Activated gamma-delta T cell treated with anti-CD3 and anti-CD28 coated beads, Interleukin-2, amount 50 U/mL, for 16 hours (primary cell): ENCODE data around the gene C16orf89.
"Not testable (repeated sequence)": the region's sequence is repeated elsewhere in the genome, so short reads cannot be mapped to it uniquely, and the experiment has no call there.

Source experiments
- DNase-seq: peaks from one replicate; pipeline ENCODE4 v3.0.0-alpha.2; 2020; ENCODE audit warnings: low read depth

C16orf89 gene

GRCh38 chr16:5060073-5060641 is 5.6 kb downstream of the C16orf89 start:
- DNase-seq = no peak

DNA sequence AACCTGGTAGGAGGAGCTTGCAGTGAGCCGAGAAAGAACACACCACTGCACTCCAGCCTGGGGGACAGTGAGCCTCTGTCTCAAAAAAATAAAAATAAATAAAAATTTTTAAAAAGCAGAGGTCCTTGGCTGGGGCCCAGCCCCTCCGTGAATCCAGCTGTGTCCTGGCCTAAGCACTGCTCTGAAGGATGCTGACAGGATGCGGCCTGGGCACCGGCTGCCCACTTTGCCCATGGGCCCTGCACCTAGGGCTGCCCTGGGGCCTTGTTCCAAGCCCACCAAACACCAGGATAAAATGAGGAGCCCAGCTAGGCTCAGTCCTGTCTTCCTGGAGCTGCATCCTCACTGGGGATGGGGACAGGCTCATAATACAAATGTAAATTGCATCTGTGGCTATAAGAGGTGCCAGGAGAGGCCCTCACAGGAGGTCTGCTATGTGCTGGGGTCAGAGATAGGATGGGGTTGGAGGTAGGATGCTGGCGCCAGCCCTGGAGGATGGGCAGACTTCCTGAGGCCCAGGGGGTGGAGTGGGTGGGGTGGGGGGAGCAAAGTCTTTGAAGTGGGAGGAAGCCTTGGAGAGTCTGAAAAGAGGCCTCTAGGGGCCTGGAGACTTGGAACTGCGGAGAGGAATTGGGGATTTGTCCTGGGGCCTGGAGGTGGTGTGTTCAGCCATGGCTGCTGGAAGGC is 6.2 kb downstream of the C16orf89 start:
- DNase-seq = no peak

- DNase-seq = no peak
These were observed 7.3 kb downstream of the C16orf89 start for GRCh38 chr16:5058476-5058875.

GRCh38 chr16:5056352-5056751 is 9.4 kb downstream of the C16orf89 start:
- no peak for DNase-seq

GRCh38 chr16:5054876-5055865 is 10.6 kb downstream of the C16orf89 start:
- DNase-seq = no peak

DNA sequence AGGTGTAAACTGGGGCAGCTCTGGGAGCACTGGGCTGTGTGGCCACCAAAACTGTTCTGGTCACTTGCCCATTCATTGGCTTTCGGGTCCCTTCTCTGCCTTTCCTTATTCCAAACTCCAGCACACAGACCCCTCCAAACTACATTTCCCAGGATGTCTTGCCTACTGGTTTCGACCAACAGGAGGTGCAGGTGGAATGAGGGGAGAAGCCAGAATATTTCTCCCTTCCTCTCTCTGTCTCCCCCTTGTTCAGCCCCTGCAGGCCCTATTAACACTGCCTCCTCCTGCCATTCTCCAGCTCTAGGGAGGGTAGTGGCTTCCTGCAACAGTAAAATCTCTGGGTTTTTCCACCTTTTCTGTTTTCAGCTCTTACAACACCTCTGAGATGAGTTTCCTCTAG is 18.8 kb downstream of the C16orf89 start:
- no peak for DNase-seq

DNA sequence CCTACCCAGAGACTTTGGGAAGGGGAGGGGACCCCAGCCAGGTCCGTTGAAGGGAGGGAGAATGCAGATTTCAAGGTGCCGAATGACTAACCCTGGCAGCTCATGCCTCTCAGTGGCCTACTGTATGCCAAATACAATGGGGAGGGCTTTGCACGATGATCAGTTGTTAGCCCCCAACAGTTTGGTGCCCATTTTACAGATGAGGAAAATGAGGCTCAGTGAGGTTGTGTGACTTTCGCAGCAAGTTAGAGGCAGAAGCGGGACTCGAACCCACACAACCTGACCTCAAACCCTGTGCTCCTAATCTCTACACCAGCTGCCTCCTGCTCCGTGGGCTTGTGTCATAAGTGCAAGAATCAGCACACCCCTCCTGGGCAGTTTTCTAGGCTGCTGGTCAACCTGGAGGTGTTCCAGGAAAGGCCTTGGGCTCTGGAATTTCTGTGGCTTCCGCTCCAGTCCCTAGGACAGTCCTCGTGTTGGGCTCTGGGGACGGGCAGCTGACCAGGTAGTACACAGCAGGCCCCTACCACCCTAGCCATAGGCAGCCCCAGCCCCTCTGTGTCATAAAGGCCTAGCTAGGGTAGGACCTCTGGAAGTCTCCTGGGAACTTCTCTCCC is 20.1 kb downstream of the C16orf89 start:
- DNase-seq = no peak

DNA sequence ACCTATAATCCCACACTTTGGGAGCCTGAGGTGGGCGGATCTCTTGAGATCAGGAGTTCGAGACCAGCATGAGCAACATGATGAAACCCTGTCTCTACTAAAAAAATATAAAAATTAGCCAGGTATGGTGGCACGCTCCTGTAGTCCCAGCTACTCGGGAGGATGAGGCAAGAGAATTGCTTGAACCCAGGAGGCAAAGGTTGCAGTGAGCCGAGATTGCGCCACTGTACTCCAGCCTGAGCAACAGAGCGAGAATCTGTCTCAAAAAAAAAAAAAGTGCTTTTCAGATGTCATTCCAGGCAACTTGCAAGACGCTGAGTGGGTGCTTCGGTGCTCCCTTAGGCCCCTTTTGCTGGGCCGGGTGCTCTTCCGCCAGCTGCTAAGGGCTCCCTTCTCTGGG is 21.2 kb downstream of the C16orf89 start:
- DNase-seq = not testable (repeated sequence)

DNA sequence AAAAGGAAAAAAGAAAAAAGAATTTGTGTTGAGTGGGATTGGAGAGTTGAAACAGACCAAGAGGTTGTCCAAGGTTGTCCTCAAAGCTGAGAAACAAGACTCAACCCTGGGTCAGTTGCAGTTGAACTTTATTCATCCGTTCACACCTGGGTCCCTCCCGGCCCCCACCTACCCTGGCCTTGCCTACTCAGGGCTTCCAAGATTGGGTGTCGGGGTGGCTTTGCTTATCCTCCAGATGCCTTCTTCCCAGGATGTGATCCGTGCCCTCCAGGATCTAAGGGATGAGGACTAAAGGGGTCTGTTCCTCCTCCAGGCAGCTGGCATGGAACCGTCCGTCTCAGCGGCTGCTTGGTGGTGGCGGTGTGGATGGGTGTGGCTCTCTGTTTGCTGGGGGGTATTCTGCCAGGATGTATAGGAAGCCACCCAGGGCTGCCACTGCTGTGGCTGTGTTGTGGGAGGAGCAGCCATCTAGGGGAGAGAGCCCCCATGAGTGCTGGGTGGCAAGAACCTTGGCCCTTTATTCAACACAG is 21.7 kb downstream of the C16orf89 start:
- DNase-seq = no peak

DNA sequence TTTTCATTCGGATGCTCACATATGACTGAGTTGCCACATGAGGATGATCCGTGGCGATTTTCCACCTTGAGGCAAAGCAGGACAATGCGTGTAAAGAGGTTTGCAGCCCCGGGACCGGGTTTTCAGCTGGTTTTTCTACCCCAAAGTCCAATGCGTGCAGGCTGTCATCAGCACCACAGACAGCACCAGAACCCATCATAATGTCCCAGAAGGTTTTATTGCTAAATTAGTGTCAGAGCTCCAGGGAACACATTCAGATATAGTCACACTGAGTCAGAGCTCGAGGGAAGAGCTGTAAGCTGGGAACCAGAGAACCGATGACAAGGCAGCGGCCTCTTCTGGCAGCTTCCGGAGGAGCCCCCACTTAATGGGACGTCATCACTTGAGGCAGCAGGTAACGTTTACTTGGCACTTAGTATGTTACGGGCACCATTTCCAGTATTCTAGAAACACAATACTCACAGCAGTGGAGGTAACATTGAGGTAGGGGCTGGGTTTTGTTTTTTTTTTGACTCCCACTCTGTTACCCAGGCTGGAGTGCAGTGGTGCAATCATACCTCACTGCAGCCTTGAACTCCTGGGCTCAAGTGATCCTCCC is 23.1 kb downstream of the C16orf89 start:
- no peak for DNase-seq

GRCh38 chr16:5041600-5042133 is 24.1 kb downstream of the C16orf89 start:
- no peak for DNase-seq

GRCh38 chr16:5040451-5040850 is 25.3 kb downstream of the C16orf89 start:
- no peak for DNase-seq

DNA sequence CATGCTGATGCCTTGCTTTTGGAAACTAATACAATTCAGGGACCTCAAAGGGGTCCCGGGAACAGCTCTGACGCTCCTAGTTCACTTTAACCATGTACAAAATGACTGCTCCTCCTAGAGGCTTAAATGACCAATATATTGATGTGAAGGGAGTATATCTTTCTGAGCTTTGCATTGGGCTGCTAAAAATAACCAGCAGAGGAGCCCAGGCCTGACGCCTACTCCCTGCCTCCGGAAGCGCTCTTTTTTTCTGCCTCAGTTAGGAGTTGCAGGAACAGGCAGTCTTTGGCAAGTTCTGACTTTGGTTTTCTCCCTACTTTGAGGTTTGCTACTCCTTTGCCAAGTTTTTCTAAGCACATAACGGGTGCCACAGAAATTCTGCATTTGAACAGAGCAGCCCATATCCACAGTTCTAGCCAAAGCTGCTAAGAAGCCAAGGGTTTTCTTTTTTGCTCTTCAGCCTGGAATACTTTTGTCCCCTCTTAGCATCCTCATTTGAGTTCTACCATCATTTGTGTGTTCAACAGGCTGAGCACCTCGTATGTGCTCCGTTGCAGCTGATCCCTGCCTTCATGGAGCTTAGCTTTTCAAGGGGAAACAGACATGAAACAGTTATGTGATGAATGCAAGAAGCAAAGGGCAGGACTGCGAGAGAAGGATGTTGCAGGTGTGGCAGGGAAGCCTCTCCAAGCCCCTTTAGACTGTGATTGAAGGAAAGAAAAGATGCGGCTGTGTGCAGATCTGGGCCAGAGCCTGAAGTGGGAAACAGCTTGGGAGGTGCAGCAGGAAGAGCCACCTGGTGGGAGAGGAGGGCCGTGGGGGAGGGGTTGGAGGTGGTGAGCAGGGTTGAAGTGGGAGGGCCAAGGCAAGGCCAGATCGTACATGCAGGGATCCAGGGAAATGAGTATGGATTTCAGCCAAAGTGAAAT is 29.3 kb downstream of the C16orf89 start:
- DNase-seq = no peak

- DNase-seq = no peak
These were observed 29.9 kb downstream of the C16orf89 start for GRCh38 chr16:5035909-5036227.

- DNase-seq = no peak
These were observed 31.6 kb downstream of the C16orf89 start for GRCh38 chr16:5034167-5034523.

DNA sequence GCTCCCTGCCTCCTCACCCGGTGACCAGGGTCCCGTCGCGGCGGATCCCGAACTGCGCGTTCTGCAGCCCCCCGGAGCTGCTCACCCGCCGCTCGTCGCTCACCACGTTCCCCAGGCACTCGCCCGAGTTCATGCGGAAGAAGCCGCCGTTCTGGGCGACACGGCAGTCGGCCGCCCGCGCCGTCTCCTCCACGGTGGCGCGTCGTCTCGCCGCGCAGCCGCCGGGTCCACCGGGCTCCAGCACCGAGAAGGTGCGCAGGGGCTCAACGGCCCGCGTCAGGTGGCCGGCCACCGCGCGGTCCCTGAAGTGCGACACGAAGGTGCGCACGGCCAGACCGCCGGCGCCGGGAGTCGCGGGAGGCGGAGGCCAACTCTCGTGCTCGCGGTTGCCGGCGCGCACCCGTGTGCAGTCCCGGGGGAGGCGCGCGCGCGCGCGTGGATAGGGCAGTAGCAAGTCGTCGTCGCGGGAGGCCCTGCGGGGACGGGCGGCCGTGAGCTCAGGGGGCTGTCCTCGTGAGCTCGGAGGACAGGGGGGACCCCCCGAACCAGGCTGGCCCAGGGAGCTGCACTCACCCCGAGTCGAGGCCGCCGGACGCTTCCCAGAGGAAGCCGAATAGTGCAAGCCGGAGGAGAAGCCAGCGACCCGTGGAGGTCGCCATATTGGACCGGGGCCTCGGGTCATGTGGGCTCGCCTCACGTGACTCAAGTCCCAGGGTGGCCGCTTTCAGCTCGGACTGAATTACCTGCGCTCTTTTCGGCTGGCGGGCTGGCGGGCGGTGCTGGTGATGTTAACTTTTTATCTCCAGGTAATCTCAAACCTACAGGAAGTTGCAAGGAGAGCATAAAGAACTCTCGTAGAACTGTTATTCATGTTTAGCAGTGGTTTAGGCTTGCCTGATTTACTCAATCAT is 32.2 kb downstream of the C16orf89 start, which contains the start of gene NAGPA:
Gene NAGPA (minus strand): TSS at position 680 of the 911 bp plus-strand sequence. CDS start 21 bp downstream, at position 659.
- peak; percentile 70 for DNase-seq

GRCh38 chr16:5032748-5033167 is 33.0 kb downstream of the C16orf89 start:
- DNase-seq = no peak

DNA sequence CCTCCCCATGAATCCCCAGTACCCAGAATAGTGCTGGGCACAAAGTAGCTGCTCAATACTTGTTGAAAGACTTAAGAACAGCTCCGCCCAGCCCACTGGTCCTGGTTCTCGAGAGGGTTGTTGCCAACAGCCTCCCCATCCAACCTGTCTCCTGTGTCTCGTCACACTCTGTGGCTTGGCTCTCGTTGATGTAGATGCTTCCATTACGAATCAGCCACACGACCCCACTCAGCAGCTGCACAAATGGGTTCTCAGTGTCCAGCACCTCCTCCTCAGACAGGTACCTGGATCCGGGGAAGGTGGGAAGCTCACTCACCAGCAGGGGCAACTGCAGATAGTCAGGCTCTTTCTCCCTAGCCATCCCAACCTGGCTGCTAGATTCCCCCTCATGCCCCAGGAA is 34.2 kb downstream of the C16orf89 start:
- DNase-seq = no peak

GRCh38 chr16:5030251-5030870 is 35.4 kb downstream of the C16orf89 start:
- DNase-seq = no peak
